Breast epithelium (tissue), 4 donors: ENCODE results near the gene XKR7. TPM values are rescaled to one million over a fixed set of nuclear protein-coding genes. Genes with fewer than 3 reads are reported as not detected.
"Not testable (repeated sequence)": the region's sequence is repeated elsewhere in the genome, so short reads cannot be mapped to it uniquely, and the experiment has no call there.

ENCODE experiments used
- DNase-seq, 2 donors: peaks; one replicate each; pipeline ENCODE4 v3.0.0-alpha.2; 2019; ENCODE audit warnings: low spot score in 2 of 2
- H3K27ac ChIP-seq, 2 donors: fragments of 200-600 bp; sonication (generic) in 1 of 2; one replicate each; pipeline ENCODE4 v1.5.1; 2016 to 2019; ENCODE audit warnings: mild to moderate bottlenecking in 1 of 2
- H3K27me3 ChIP-seq, 2 donors: fragments of 200-600 bp; sonication (generic) in 1 of 2; one replicate each; pipeline versions ENCODE4 v1.5.1 to v1.6.0; 2017 to 2019; ENCODE audit warnings: control low read depth in 1 of 2, mild to moderate bottlenecking in 1 of 2
- H3K36me3 ChIP-seq: fragments of 200-600 bp; one replicate; pipeline ENCODE4 v1.5.1; 2019
- H3K4me1 ChIP-seq, 2 donors: fragments of 200-600 bp; sonication (generic); one replicate each; pipeline ENCODE4 v1.5.1; 2016 to 2019; ENCODE audit warnings: control low read depth in 1 of 2
- H3K4me3 ChIP-seq, 3 donors: fragments of 200-600 bp; sonication (generic); 1 replicate in 2 of 3; 2 replicates in 1 of 3; pipeline ENCODE4 v1.5.1; 2016 to 2019; ENCODE audit warnings: mild to moderate bottlenecking in 3 of 3, moderate library complexity in 2 of 3
- H3K9me3 ChIP-seq, 2 donors: fragments of 200-600 bp; sonication (generic) in 1 of 2; one replicate each; pipeline ENCODE4 v1.5.1; 2016 to 2019; ENCODE audit warnings: control low read depth in 1 of 2
- POLR2A ChIP-seq: fragments of 450-650 bp; IDR thresholded peaks from one replicate; pipeline ENCODE4 v1.6.1; 2016; ENCODE audit warnings: antibody characterized with exemption, mild to moderate bottlenecking, moderate library complexity
- POLR2AphosphoS5 ChIP-seq, 3 donors: sonication (generic); formaldehyde crosslinking; IDR thresholded peaks; one replicate each; pipeline ENCODE4 v1.6.1; 2017; ENCODE audit warnings: antibody characterized with exemption in 3 of 3
- intact Hi-C: fragments of 100-400 bp; cut with DNase I; formaldehyde crosslinking; loops from one replicate; pipeline ENCODE4 v1.15.1; 2023; ENCODE audit warnings: low total_unique reads
- total RNA-seq, 3 donors: library from RNA; depleted of rRNA; stranded (reverse); fragments of >200 nt; gene quantifications; one replicate each; pipeline ENCODE4 v1.1.0, GENCODE V29; 2016
- TF ChIP-seq, protein P1 (sequence below), 3 donors: fragments of 450-650 bp; IDR thresholded peaks; one replicate each; pipeline ENCODE4 v1.5.1; 2016 to 2017; ENCODE audit warnings: antibody characterized with exemption in 3 of 3, mild to moderate bottlenecking in 3 of 3, moderate library complexity in 3 of 3

XKR7 gene
- total RNA-seq, 3 donors from 2014 or later, result not detected

DNA sequence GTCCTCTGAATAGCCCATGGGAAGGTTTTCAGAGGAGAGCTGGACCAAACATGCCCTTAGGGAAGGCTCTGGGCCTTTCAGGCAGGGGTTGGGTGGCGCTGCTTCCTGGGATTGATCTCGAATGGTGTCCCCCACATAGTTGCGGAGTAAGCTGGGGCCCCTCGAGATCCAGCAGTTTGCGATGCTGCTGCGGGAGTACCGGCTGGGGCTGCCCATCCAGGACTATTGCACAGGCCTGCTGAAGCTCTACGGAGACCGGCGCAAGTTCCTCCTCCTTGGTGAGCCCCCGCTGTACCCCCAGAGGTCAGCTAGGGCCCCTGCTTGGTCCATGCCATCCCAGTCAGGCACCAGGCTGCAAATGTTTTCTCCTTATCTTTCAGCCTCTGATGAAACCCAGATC lies 61.6 kb downstream of the XKR7 start:
- no peaks in the 10 kb centered on the region for H3K9me3 ChIP-seq
- intact Hi-C loops, result no loop called here
- no peaks in the 10 kb centered on the region for H3K36me3 ChIP-seq
- no peak for TF ChIP-seq POLR2A
- TF ChIP-seq, protein P1, sequence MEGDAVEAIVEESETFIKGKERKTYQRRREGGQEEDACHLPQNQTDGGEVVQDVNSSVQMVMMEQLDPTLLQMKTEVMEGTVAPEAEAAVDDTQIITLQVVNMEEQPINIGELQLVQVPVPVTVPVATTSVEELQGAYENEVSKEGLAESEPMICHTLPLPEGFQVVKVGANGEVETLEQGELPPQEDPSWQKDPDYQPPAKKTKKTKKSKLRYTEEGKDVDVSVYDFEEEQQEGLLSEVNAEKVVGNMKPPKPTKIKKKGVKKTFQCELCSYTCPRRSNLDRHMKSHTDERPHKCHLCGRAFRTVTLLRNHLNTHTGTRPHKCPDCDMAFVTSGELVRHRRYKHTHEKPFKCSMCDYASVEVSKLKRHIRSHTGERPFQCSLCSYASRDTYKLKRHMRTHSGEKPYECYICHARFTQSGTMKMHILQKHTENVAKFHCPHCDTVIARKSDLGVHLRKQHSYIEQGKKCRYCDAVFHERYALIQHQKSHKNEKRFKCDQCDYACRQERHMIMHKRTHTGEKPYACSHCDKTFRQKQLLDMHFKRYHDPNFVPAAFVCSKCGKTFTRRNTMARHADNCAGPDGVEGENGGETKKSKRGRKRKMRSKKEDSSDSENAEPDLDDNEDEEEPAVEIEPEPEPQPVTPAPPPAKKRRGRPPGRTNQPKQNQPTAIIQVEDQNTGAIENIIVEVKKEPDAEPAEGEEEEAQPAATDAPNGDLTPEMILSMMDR (IDR thresholded peaks at IDR 0.05), result no peak
- no peak for TF ChIP-seq POLR2AphosphoS5 (IDR thresholded peaks at IDR 0.05)
- H3K4me1 ChIP-seq, result no peaks in the 10 kb centered on the region
- no peak for DNase-seq
- no peak overlapping the region for H3K27ac ChIP-seq
- no peak overlapping the region for H3K4me3 ChIP-seq
- H3K27me3 ChIP-seq, result peaks cover 0 to 25% of the 10 kb centered on the region in 2 donors

DNA sequence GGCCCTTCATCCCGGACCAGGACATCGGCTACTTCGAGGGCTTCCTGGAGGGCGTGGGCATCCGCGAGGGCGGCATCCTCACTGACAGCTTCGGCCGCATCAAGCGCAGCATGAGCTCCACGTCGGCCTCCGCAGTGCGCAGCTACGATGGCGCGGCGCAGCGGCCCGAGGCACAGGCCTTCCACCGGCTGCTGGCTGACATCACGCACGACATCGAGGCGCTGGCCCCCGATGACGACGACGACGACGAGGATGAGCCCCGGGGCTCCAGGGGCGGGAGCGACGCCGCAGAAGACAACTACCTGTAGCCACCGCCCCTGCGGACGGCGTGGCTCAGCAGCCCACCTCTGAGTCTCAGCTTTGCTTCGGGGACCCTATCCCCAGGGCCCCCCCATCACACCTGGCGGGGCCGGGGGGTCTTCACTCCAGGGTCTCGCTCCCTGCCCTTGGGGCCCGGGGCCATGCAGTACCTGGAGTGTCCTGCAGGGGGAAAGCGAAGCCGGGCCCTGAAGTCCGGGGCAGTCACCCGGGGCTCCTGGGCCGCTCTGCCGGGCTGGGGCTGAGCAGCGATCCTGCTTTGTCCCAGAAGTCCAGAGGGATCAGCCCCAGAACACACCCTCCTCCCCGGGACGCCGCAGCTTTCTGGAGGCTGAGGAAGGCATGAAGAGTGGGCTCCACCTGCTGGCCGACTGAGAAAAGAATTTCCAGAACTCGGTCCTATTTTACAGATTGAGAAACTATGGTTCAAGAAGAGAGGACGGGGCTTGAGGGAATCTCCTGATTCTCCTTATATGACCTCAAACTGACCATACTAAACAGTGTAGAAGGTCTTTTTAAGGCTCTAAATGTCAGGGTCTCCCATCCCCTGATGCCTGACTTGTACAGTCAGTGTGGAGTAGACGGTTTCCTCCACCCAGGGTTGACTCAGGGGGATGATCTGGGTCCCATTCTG lies 63.3 kb downstream of the XKR7 start:
- Histone ChIP-seq H3K27ac (no peak overlapping the region), H3K27me3 (peaks cover 0 to 43% of the 10 kb centered on the region in 2 donors), H3K4me1 (no peaks in the 10 kb centered on the region), H3K36me3 (no peaks in the 10 kb centered on the region), H3K9me3 (no peaks in the 10 kb centered on the region), H3K4me3 (peak overlapping the region in 2 of 3 donors; percentile 30 to 59)
- intact Hi-C loops, result no loop called here
- TF ChIP-seq, protein P1 (IDR thresholded peaks at IDR 0.05), result peak; percentile 61 to 84 (median 81)
- TF ChIP-seq POLR2AphosphoS5 (IDR thresholded peaks at IDR 0.05) (no peak), POLR2A (no peak)
- peak; percentile 56 to 69 for DNase-seq

GRCh38 chr20:32033316-32033715 lies 65.4 kb downstream of the XKR7 start:
- Histone ChIP-seq H3K4me3 (no peak overlapping the region), H3K9me3 (no peaks in the 10 kb centered on the region), H3K27ac (no peak overlapping the region), H3K36me3 (no peaks in the 10 kb centered on the region), H3K27me3 (peaks cover 0 to 48% of the 10 kb centered on the region in 2 donors), H3K4me1 (no peaks in the 10 kb centered on the region)
- TF ChIP-seq, protein P1 (IDR thresholded peaks at IDR 0.05), result no peak
- no peak for TF ChIP-seq POLR2AphosphoS5 (IDR thresholded peaks at IDR 0.05)
- no peak for TF ChIP-seq POLR2A
- intact Hi-C loops, result no loop called here
- no peak for DNase-seq

DNA sequence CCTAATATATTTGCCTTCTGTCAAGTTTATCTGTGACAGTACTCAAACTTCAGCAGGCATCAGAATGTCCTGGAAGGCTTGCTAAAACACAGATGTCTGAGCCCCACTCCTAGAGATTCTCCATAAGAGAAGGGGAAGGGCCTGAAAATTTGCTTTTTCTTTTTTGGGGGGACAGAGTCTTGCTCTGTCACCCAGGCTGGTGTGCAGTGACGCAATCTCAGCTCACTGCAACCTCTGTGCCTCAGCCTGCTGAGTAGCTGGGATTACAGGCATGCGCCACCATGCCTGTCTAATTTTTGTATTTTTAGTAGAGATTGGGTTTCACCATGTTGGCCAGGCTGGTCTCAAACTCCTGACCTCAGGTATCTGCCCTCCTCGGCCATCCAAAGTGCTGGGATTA lies 65.8 kb downstream of the XKR7 start:
- H3K36me3 ChIP-seq, H3K9me3 ChIP-seq, H3K27ac ChIP-seq, H3K4me3 ChIP-seq, intact Hi-C loops, H3K4me1 ChIP-seq, DNase-seq: not testable (repeated sequence)
- H3K27me3 ChIP-seq, result peaks cover 0 to 48% of the 10 kb centered on the region in 2 donors

- TF ChIP-seq POLR2AphosphoS5 (IDR thresholded peaks at IDR 0.05) (no peak), POLR2A (no peak)
- TF ChIP-seq, protein P1 (IDR thresholded peaks at IDR 0.05), result no peak
- intact Hi-C loops, result no loop called here
- H3K27me3 ChIP-seq, result peaks cover 0 to 48% of the 10 kb centered on the region in 2 donors
- no peak overlapping the region for H3K27ac ChIP-seq
- no peaks in the 10 kb centered on the region for H3K9me3 ChIP-seq
- DNase-seq, result no peak
- no peak overlapping the region for H3K4me3 ChIP-seq
- no peaks in the 10 kb centered on the region for H3K36me3 ChIP-seq
- H3K4me1 ChIP-seq, result no peaks in the 10 kb centered on the region
These were observed 66.9 kb downstream of the XKR7 start for GRCh38 chr20:32034581-32035425.
